Inflammatory macrophage (primary cell): ENCODE results near the gene MEX3C.

ENCODE experiments used
- DNase-seq, 2 donors: peaks; one replicate each; pipeline ENCODE4 v3.0.0-alpha.2; 2020 to 2022

MEX3C gene

DNA sequence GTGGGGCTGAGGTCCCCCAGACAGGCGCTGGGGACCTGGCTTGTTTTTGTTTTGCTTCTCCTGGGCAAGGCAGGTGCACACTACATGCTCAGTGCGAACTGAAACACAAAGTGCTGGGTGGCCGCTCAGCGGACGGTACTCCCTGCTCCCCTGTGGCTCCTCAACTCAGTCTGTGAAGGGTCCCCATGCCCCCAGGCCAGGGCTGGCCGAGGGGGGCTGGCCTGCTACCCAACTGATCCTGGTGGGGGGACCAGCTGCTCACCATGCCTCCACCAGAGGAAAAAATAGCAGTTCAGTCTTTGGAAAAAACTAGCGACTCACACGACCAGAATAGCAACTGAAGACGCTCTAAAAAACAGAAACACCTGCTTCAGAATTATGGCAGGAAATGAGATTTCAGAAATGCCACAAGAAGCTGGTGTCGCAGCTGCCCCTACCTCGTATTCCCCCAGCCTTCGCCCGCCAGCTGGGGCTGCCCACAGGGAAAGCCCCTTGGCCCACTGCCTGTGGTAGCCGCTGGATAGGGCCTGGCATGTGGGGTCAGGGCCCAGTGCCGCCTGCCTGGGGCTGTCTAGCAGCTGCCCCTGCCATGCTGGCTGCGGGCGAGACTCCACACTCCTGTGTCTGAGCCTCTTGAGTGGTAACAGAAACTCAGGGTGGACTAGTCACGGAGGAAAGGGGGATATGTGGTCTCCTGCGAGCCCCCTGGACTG, 43.7 kb downstream of the MEX3C start:
- DNase-seq: no peak

DNA sequence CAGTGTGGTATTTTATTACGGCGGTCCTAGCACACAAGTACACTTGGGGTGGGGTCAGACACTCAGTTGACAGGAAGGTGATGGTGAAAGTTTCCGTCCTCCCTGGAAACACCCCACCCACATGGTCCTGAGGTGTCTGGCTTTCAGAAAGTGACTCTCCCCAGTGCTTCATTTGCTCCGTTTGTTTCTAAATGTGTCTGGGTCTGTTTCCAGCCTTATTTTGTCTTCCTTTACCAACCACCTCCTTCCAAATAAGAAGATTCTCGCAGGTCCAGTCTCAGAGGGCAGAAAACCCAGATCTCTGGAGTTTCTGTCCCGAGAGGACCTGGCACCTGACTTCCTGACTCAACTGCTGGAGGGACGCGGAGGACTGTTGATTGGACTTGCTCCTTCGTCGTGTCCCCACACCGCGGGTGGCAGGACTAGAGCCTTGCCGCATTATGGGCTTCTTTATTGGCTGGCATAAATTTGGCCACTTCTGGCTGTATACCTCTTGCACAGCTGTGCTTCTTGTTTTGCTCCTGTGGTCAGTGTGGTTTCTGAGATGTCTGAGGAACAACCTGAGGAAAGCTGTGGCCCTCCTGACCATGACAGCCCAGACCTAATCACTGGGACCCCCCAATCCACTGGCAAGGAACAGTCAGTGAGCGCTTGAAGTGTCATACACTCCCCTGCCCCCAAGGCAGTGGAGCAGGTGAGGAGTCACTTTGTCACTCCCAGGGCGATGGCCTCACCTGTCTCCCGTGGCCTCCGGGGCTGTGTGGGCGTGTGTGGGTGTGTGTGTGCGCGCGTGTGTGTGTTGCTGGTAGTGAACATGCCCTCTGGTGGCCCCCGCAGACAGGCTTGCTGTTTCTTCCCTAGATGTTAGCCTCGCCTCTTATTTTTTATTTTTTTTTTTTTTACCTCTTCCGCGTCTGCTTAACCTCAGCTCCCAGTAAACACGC, 45.6 kb downstream of the MEX3C start:
- no peak for DNase-seq

DNA sequence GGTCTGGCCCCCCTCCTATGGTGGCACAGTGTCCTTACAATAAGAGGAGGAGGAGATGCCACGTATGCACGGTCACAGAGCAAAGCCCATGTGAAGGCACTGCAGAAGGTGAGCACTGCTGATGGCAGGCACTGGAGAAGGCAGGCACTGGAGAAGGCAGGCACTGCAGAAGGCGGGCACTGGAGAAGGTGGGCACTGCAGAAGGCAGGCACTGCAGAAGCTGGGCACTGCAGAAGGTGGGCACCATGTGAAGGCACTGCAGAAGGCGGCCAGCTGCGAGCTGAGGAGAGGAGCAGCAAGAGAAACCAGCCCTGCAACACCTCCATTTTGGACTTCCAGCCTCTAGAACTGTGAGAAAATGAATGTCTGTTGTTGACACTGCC, 46.3 kb downstream of the MEX3C start:
- DNase-seq: no peak

DNA sequence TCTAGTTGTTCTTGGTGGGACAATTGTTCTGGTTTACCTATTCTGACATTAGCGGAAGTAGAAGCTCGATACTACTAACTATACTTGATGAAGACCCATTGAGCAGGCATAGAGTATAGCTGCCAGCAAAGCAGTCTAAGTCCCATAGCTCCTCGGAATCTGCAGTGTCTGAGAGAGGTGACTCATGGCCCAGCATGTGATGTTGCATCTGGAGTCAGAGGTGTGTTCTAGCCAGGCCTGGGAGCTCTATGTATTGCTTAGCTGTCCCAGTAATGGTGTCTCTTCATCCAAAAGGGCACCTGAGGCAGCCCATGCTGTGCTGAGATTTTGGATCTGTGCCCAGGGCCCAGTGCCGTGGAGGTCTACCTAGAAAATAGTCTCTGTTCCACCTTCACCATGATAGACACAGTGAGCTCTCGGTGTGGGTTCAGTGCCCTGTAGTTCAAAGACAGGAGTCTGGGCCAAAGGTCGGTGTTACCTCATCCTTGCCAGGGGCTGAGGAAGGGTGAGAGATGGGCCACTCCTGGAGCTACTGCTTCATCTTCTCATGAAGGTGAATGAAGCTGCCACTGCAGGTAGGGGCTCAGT, 47.3 kb downstream of the MEX3C start:
- no peak for DNase-seq

DNA sequence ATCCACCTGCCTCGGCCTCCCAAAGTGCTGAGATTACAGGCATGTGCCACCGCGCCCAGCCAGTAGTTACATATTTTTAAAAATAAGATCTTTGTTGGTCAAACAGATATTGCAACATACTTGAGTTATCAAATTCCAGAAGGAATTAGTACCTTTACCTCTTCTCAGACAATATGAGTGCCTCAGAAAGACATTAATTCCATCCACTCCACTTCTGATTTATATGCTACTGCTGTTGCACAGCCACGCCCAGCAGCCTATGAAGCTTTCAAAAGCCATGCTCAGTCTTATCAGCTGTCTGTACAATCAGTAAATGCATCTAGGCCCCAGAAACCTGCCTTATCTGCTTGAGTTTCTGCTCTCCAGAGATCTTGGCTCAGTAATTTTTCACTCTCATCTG, 47.8 kb downstream of the MEX3C start:
- no peak for DNase-seq

DNA sequence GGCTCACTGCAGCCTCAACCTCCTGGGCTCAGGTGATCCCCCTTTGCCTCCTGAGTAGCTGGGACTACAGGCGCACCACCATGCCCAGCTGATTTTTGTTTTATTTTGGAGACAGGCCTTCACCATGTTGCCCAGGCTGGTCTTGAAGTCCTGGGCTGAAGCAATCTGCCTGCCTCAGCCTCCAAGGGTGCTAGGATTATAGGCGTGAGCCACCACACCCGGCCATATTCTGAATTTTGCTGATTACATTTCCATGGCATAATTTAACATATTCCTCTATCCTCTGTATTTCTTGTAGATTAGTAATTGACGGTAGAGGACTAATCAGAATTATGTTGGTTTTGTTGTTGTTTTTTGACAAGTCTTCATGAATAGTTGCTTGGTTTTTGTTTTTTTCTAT, 50.6 kb downstream of the MEX3C start:
- no peak for DNase-seq

DNA sequence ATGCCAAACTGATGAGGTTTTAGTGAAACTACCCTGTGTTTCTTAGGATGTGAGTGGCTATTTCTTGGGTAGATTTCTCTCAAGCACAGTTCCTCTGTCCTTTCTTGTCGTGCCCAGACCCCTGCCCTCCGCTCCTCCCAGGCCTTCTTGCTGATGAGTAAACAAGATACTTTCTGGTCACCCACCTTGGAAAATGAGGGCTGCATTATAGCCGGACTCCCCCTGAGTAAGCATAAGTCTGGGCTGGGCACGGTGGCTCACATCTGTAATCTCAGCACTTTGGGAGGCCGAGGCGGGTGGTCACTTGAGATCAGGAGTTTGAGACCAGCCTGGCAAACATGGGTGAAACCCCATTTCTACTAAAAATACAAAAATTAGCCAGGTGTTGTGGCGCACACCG, 58.5 kb downstream of the MEX3C start:
- no peak for DNase-seq

DNA sequence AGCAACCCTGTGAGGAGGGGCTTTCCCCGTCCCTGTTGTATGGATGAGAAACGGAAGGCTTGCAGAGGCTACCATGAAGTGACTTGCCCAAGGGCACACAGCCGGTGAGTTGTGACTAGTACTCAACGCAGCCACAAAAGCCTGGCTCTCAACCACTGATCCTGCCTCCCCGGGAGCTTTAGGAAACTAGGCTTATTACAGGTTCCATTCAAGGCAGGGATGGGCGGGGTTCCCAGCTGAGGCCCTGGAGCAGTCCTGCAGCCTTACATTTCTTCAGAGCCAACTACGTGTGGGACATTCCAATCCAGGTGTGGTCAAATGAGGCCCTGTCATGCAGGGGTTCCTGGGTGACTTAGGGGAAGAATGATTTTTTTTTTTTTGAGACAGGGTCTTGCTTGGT, 59.6 kb downstream of the MEX3C start:
- DNase-seq: no peak

DNA sequence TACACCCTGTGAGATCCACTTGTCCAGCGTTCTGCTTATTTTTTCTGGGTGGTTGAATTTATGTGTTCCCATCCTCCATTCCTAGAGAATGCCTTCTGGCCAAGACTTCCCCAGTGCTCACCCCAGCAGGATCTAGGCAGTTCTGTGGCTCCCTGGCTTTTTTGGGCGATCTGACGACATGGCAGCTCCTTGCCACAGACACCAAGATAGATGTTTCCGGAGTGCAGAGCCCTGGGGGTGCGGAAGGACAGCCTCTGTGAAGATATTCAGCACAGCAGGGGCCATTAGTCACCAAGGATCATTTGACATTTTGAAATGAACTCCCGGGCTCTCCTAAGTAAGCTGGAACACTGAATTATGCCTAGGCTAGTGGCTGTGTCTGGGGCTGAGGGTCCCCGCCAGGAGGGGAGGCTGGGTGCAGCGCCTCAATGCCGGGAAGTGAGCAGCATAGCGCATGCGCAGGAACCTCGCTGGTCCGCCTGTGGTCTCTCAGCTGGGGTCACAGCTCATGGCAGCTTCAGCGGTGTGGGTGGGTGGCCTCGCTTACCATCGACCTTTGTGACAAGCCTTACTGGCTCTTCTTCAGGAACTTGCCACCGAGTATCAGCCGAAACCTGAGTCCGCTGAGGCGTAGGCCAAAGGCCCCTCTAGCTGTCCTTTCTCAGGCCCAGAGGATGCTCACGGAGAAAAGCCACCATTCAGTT, 60.3 kb downstream of the MEX3C start:
- no peak for DNase-seq

DNA sequence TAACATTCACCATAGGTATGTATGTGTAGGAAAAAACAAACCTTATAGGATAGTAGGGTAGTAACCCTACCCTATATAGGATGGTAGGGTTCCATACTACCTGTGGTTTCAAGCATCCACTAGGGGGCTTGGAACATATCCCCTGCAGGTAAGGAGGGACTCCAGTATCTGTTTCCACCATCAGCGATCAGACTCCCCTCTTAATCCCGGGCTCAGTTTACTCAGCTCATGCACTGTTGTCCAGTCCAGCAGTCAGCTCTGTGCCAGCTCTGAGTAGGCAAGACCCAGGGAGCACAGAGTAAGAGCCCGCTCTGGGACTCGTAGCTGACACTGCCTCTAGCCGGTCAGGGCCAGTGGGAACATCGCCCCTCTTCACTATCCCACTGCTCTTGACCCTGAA, 61.7 kb downstream of the MEX3C start:
- no peak for DNase-seq

DNA sequence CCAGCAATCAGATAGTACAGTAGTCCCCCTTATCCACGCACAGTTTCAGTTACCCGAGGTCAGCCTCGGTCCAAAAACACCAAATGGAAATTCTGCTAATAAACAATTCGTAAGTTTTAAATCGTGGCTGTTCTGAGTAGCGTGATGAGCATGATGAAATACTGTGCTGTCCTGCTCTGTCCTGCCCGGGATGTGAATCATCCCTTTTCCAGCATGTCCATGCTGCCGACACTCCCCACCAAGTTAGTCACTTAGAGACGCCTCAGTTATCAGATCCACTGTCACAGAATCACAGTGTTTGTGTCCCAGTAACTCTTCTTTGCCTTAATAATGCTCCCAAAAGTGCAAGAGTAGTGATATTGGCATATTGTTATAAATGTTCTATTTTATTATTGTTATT, 62.1 kb downstream of the MEX3C start:
- DNase-seq: no peak

DNA sequence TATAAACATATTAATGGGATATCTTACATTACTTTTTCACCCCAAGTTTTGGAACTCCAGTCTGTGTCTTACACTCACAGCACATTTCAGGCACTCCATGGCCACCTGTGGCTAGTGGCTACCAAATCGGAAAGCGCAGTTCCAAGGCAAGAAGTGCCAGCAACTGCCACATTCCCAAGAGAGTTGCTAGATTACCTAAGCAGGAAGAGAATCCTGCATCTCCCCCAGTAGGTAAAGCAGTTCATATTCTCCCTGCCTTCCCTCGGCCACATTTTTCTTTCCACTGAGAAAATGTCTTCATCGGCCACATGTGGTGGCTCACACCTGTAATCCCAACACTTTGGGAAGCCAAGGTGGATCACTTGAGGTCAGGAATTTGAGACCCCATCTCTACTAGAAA, 62.8 kb downstream of the MEX3C start:
- DNase-seq: no peak

DNA sequence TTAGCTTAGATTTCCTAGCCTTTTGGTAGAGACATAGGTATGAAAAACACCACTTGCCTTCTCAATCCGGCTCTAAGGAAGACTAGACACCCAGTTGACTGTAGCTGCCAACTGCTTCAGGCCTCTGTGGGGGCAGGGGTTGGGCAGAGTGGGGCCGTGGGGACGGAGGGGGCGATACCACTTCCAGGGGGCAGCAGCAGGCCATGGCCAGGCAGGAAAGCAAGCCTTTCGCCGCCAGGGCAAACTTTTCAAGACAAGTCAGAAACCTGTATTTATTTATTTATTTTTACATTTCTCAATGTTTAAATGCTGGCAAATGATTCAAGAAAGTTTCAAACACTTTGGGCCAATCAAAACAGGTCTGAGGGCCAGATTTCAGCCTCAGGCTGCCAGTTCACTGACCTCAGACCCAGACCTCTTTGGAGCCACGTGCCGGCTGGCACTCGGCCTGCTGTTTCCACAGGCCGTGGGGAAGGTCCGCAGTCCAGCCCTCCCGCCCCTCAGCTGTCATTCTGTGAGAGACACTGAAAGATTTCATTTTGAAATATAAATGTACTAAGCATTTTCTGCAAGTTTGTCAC, 63.8 kb downstream of the MEX3C start:
- DNase-seq: no peak

DNA sequence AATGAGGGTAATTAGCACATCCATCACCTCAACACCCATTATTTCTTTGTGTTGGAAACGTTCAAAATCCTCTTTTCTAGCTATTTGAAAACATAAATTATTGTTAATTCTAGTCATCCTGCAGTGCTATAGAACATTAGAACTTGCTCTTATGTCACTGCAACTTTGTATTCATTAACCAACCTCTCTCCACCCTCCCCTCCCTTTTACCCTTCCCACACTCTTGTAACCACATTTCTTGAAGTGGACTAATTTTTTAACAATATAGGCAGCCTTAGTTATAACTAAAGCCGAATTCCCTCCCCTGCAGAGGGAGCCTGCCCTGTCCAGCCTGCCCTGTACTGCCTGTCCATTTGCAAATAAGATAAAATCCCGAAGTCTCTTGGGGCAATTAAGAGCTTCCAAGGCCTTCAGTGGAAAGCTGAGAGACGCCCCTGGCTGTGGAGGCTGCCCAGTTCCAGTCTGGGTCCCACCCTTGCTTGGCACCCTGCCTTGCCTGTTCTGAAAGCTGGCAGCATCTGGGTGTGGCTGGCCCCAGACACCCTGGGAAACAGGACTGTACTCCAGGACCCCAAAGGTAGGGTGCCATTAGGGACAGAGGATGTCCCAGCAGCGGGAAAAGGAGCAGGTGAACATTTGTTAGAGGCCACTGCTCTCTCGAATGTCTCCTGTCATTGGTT, 65.1 kb downstream of the MEX3C start:
- DNase-seq: no peak

DNA sequence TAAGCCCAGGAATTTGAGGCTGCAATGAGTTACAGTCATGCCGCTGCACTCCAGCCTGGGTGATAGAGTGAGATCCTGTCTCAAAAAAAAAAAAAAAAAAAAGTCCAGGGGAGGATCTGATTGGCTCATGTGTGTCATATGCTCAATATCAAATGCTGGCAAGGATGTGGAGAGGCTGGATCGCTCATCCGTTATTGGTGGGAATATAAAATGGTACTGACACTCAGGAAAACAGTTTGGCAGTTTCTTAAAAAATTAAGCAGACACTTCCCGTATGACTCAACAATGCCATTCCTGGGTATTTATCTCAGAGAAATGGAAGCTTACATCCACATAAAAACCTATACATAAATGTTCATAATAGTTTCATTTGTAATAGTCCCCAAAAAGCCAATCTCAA, 68.9 kb downstream of the MEX3C start:
- no peak for DNase-seq

DNA sequence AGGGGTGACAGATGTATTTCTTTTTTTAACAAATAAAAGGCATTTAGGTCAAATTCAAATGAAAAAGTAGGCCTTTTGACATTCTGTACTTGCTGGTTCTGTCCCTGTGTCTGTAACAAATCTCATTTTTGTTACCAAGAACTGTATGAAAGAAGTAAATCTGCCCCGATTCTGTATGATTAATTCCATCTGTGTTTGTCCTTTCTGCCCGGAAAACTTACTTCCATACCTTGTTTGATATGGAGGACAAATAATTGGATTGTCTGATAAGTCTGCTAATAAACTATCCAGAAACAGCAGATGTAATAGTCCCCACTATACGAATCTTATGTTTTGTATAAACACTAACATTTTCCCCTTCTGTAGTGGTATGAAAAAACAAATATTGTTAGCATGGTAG, 69.8 kb downstream of the MEX3C start:
- DNase-seq: no peak

DNA sequence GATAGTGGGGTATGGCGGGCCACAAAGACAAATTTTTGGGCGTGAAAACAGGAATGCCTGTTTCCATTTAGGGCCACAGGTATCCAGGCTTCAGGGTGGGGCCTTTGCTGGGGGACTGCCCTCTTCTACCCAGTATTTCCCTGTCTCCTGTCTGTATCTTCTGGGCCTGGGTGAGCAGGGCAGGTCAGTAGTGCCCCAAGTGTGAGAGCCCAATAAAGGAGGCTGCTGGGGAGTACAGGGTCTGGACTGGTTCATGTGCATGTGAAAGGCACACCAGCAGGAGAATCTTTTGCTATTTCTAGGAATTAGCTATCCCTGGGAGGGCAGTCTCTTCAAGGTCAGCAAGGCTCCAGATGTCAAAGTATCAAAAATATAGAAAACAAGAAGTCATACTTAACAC, 71.5 kb downstream of the MEX3C start:
- DNase-seq: no peak
